H9 (cell line): ENCODE measurements around the gene FAM120A. TPM values are rescaled to one million over a fixed set of nuclear protein-coding genes. Genes with fewer than 3 reads are reported as not detected.

ENCODE experiments used
- DNase-seq: peaks from one replicate; pipeline ENCODE4 v3.0.0-alpha.2; 2017
- H2AFZ ChIP-seq: one replicate; pipeline ENCODE4 v1.6.1; 2013; ENCODE audit warnings: mild to moderate bottlenecking, low read length, control low read depth, moderate library complexity
- H2AK5ac ChIP-seq: 2 replicates; pipeline ENCODE4 v1.6.1; 2013; ENCODE audit warnings: low read length, control low read depth, mixed read lengths; ENCODE audit not compliant: insufficient read length
- H2BK120ac ChIP-seq: one replicate; pipeline ENCODE4 v1.6.1; 2013; ENCODE audit warnings: low read depth, mild to moderate bottlenecking, low read length, control low read depth, inconsistent platforms; ENCODE audit not compliant: poor library complexity, severe bottlenecking
- H2BK12ac ChIP-seq: 2 replicates; pipeline ENCODE4 v1.6.1; 2013; ENCODE audit warnings: low read length, control low read depth, mixed read lengths, low read depth; ENCODE audit not compliant: insufficient read length
- H2BK15ac ChIP-seq: 2 replicates; pipeline ENCODE4 v1.6.1; 2013; ENCODE audit warnings: low read depth, low read length, control low read depth
- H2BK20ac ChIP-seq: one replicate; pipeline ENCODE4 v1.6.1; 2013; ENCODE audit warnings: low read depth, mild to moderate bottlenecking, low read length, control low read depth, inconsistent platforms; ENCODE audit not compliant: poor library complexity, severe bottlenecking
- H2BK5ac ChIP-seq: 2 replicates; pipeline ENCODE4 v1.6.1; 2013; ENCODE audit warnings: low read length, control low read depth, mixed read lengths; ENCODE audit not compliant: insufficient read length
- H3K14ac ChIP-seq: 2 replicates; pipeline ENCODE4 v1.6.1; 2013; ENCODE audit warnings: low read length, control low read depth; ENCODE audit not compliant: insufficient read depth
- H3K18ac ChIP-seq: 2 replicates; pipeline ENCODE4 v1.6.1; 2013; ENCODE audit warnings: low read depth, mild to moderate bottlenecking, mixed read lengths, low read length, control low read depth; ENCODE audit not compliant: insufficient read length
- H3K23ac ChIP-seq: 2 replicates; pipeline ENCODE4 v1.6.1; 2013; ENCODE audit warnings: low read length, control low read depth, mixed read lengths, low read depth; ENCODE audit not compliant: insufficient read length
- H3K23me2 ChIP-seq: 2 replicates; pipeline ENCODE4 v1.6.1; 2013; ENCODE audit warnings: low read depth, mild to moderate bottlenecking, mixed read lengths, low read length, control low read depth; ENCODE audit not compliant: insufficient read length, poor library complexity, severe bottlenecking
- H3K27ac ChIP-seq: 2 replicates; pipeline ENCODE4 v1.5.1; 2013; ENCODE audit warnings: low read length, control low read depth, mixed read lengths, low read depth; ENCODE audit not compliant: insufficient read length
- H3K27me3 ChIP-seq: 2 replicates; pipeline ENCODE4 v1.6.1; 2013; ENCODE audit warnings: low read length, control low read depth, inconsistent platforms; ENCODE audit not compliant: insufficient read depth
- H3K4ac ChIP-seq: 2 replicates; pipeline ENCODE4 v1.6.1; 2013; ENCODE audit warnings: low read depth, mild to moderate bottlenecking, control low read depth, inconsistent platforms, low read length, moderate library complexity
- H3K4me1 ChIP-seq: 2 replicates; pipeline ENCODE4 v1.6.1; 2013; ENCODE audit warnings: low read length, control low read depth, inconsistent platforms; ENCODE audit not compliant: insufficient read depth
- H3K4me2 ChIP-seq: 2 replicates; pipeline ENCODE4 v1.6.1; 2013; ENCODE audit warnings: low read length, control low read depth, mixed read lengths; ENCODE audit not compliant: insufficient read length, insufficient read depth
- H3K56ac ChIP-seq: 2 replicates; pipeline ENCODE4 v1.6.1; 2013; ENCODE audit warnings: low read depth, mild to moderate bottlenecking, mixed read lengths, low read length, control low read depth; ENCODE audit not compliant: insufficient read length
- H3K79me1 ChIP-seq: 2 replicates; pipeline ENCODE4 v1.6.1; 2013; ENCODE audit warnings: low read depth, mild to moderate bottlenecking, moderate library complexity, low read length, control low read depth, inconsistent platforms; ENCODE audit not compliant: insufficient read depth, poor library complexity, severe bottlenecking
- H3K79me2 ChIP-seq: 2 replicates; pipeline ENCODE4 v1.6.1; 2013; ENCODE audit warnings: low read length, control low read depth, inconsistent platforms; ENCODE audit not compliant: insufficient read depth
- H3K9ac ChIP-seq: 2 replicates; pipeline ENCODE4 v1.6.1; 2013; ENCODE audit warnings: low read length, control low read depth, mixed read lengths; ENCODE audit not compliant: insufficient read length; ENCODE audit errors: extremely low read depth
- H3K9me3 ChIP-seq: one replicate; pipeline ENCODE4 v1.6.1; 2013; ENCODE audit warnings: low read depth, low read length, inconsistent platforms; ENCODE audit not compliant: control insufficient read depth
- H3T11ph ChIP-seq: one replicate; pipeline ENCODE4 v1.6.1; 2013; ENCODE audit warnings: mild to moderate bottlenecking, low read length, control low read depth, inconsistent platforms
- H4K20me1 ChIP-seq: one replicate; pipeline ENCODE4 v1.6.1; 2013; ENCODE audit not compliant: control insufficient read depth, insufficient read length, insufficient read depth
- H4K5ac ChIP-seq: 2 replicates; pipeline ENCODE4 v1.6.1; 2013; ENCODE audit warnings: low read depth, mild to moderate bottlenecking, mixed read lengths, low read length, control low read depth; ENCODE audit not compliant: insufficient read length
- H4K8ac ChIP-seq: replicated peaks from 2 replicates; pipeline ENCODE4 v1.6.1; 2013; ENCODE audit warnings: low read length, control low read depth, mixed read lengths, low read depth; ENCODE audit not compliant: insufficient read length
- H4K91ac ChIP-seq: 2 replicates; pipeline ENCODE4 v1.6.1; 2013; ENCODE audit warnings: low read depth, mild to moderate bottlenecking, moderate library complexity, mixed read lengths, low read length, control low read depth; ENCODE audit not compliant: insufficient read length
- H3K27ac Mint-ChIP-seq, 3 experiments: 2 replicates in 2 of 3; 3 replicates in 1 of 3; pipeline ENCODE4 v1.8.0; 2020 to 2021; ENCODE audit warnings: mixed read lengths in 3 of 3, mild to moderate bottlenecking in 1 of 3, moderate library complexity in 1 of 3
- H3K27me3 Mint-ChIP-seq: 2 replicates; pipeline ENCODE4 v1.8.0; 2021; ENCODE audit warnings: low read depth, mild to moderate bottlenecking, moderate library complexity, mixed read lengths
- H3K36me3 Mint-ChIP-seq, 3 experiments: 2 replicates in 2 of 3; 3 replicates in 1 of 3; pipeline ENCODE4 v1.8.0; 2020 to 2021; ENCODE audit warnings: low read depth in 3 of 3, mixed read lengths in 3 of 3; ENCODE audit not compliant: insufficient read depth in 1 of 3
- H3K4me1 Mint-ChIP-seq, 2 experiments: 2 replicates each; pipeline ENCODE4 v1.8.0; 2020; ENCODE audit warnings: mixed read lengths in 2 of 2
- H3K4me3 Mint-ChIP-seq, 2 experiments: 2 replicates in 1 of 2; 3 replicates in 1 of 2; pipeline ENCODE4 v1.8.0; 2020 to 2021; ENCODE audit warnings: mild to moderate bottlenecking in 2 of 2, mixed read lengths in 2 of 2, moderate library complexity in 1 of 2
- H3K9me3 Mint-ChIP-seq, 2 experiments: 2 replicates in 1 of 2; 3 replicates in 1 of 2; pipeline ENCODE4 v1.8.0; 2020; ENCODE audit warnings: mild to moderate bottlenecking in 2 of 2, mixed read lengths in 2 of 2, moderate library complexity in 1 of 2
- WGBS: extraction: QIAGEN DNeasy Blood & Tissue Kit; methylation state at CpG from one replicate; pipeline ENCODE4 v1.1.7; 2013; ENCODE audit warnings: missing lambda C conversion rate, low lambda C conversion rate, mixed read lengths; ENCODE audit not compliant: insufficient read length; ENCODE audit errors: extremely low coverage; 5-methylcytosine and 5-hydroxymethylcytosine counted together
- total RNA-seq: library from RNA; stranded (reverse); gene quantifications from 2 replicates; pipeline ENCODE4 v1.2.1, GENCODE V29; 2021
- TF ChIP-seq, protein P1 (sequence below): fragments of 200-600 bp; sonication (generic); conservative IDR thresholded peaks from 3 replicates; pipeline ENCODE4 v1.8.0; 2021; ENCODE audit warnings: antibody characterized with exemption, mild to moderate bottlenecking

Gene FAM120A
- total RNA-seq, 1 experiment from 2014 or later, result 57.7 TPM

DNA sequence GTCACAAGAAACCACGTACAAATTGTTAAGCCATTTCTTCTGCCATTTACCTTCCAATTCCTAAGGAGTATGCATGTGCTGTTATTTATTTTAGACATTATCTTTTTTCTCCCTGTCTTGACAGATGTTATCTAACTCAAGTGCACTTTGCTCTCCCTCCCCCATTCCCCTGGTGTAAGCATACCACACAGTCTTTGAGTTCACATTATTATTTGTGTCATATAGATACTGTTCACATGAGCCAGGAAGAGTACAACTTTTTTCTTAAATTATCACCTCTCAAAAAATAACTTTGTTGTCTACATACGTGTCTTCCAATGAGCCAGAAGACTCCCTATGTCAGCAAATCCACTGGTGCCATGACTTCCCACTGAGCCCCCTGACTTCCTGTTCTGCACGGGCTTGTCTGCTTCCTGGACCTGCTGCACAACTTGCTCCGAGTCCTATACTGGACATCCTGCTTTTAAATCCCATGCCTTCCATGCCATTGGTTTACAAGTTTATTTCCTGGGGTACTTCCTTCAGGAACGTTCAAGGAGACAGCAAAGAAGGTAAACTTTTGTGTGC, 19.9 kb upstream of the FAM120A start:
- no peak overlapping the region for H4K5ac ChIP-seq
- no peaks in the 10 kb centered on the region for H3K4me1 ChIP-seq
- Mint-ChIP-seq H3K36me3 (peaks cover 0 to 3% (median under 1%) of the 10 kb centered on the region in 3 experiments; a peak in 2 of 7 replicates), H3K27me3 (peaks cover 1% of the 10 kb centered on the region), H3K4me1 (peaks cover 0 to 4% of the 10 kb centered on the region in 2 experiments; a peak in 1 of 4 replicates), H3K9me3 (peaks cover 0 to under 1% of the 10 kb centered on the region in 2 experiments; a peak in 1 of 5 replicates), H3K4me3 (no peak overlapping the region), H3K27ac (no peak overlapping the region)
- no peak overlapping the region for H2AK5ac ChIP-seq
- no peak overlapping the region for H3K9ac ChIP-seq
- H3K23me2 ChIP-seq, result no peaks in the 10 kb centered on the region
- H2BK5ac ChIP-seq, result no peak overlapping the region
- H2BK120ac ChIP-seq, result no peak overlapping the region
- H3K14ac ChIP-seq, result no peak overlapping the region
- no peak overlapping the region for H3K56ac ChIP-seq
- no peak overlapping the region for H3K23ac ChIP-seq
- H4K20me1 ChIP-seq, result no peaks in the 10 kb centered on the region
- no peak for DNase-seq
- H3K4ac ChIP-seq, result no peak overlapping the region
- H4K8ac ChIP-seq, result no peak overlapping the region
- no peaks in the 10 kb centered on the region for H3K27me3 ChIP-seq
- H3K79me1 ChIP-seq, result no peaks in the 10 kb centered on the region
- no CpG with 5 or more reads among the region's 5 CpGs for WGBS
- no peak overlapping the region for H3K4me2 ChIP-seq
- H3K9me3 ChIP-seq, result no peaks in the 10 kb centered on the region
- TF ChIP-seq, protein P1, sequence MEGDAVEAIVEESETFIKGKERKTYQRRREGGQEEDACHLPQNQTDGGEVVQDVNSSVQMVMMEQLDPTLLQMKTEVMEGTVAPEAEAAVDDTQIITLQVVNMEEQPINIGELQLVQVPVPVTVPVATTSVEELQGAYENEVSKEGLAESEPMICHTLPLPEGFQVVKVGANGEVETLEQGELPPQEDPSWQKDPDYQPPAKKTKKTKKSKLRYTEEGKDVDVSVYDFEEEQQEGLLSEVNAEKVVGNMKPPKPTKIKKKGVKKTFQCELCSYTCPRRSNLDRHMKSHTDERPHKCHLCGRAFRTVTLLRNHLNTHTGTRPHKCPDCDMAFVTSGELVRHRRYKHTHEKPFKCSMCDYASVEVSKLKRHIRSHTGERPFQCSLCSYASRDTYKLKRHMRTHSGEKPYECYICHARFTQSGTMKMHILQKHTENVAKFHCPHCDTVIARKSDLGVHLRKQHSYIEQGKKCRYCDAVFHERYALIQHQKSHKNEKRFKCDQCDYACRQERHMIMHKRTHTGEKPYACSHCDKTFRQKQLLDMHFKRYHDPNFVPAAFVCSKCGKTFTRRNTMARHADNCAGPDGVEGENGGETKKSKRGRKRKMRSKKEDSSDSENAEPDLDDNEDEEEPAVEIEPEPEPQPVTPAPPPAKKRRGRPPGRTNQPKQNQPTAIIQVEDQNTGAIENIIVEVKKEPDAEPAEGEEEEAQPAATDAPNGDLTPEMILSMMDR, result no peak
- no peaks in the 10 kb centered on the region for H3K79me2 ChIP-seq
- no peak overlapping the region for H4K91ac ChIP-seq
- no peak overlapping the region for H3K27ac ChIP-seq
- H2BK15ac ChIP-seq, result no peak overlapping the region
- no peak overlapping the region for H3K18ac ChIP-seq
- H2BK20ac ChIP-seq, result no peak overlapping the region
- no peak overlapping the region for H3T11ph ChIP-seq
- no peak overlapping the region for H2AFZ ChIP-seq
- H2BK12ac ChIP-seq, result no peak overlapping the region
